Activated naive CD4-positive, alpha-beta T cell treated with anti-CD3 and anti-CD28 coated beads, Interleukin-2, amount 50 U/mL, for 24 hours (primary cell): ENCODE measurements around the gene PDPK1.
"Not testable (repeated sequence)": the region's sequence is repeated elsewhere in the genome, so short reads cannot be mapped to it uniquely, and the experiment has no call there.

ENCODE experiments used
- H3K27ac Mint-ChIP-seq: one replicate; pipeline ENCODE4 v1.8.0; 2021; ENCODE audit warnings: mild to moderate bottlenecking, mixed read lengths
- H3K27me3 Mint-ChIP-seq: one replicate; pipeline ENCODE4 v1.8.0; 2021; ENCODE audit warnings: mixed read lengths
- H3K36me3 Mint-ChIP-seq: one replicate; pipeline ENCODE4 v1.8.0; 2021; ENCODE audit warnings: mixed read lengths
- H3K4me1 Mint-ChIP-seq: one replicate; pipeline ENCODE4 v1.8.0; 2021; ENCODE audit warnings: mixed read lengths
- H3K4me3 Mint-ChIP-seq: one replicate; pipeline ENCODE4 v1.8.0; 2021; ENCODE audit warnings: mild to moderate bottlenecking, mixed read lengths
- H3K9me3 Mint-ChIP-seq: one replicate; pipeline ENCODE4 v1.8.0; 2021; ENCODE audit warnings: mixed read lengths

The PDPK1 gene

DNA sequence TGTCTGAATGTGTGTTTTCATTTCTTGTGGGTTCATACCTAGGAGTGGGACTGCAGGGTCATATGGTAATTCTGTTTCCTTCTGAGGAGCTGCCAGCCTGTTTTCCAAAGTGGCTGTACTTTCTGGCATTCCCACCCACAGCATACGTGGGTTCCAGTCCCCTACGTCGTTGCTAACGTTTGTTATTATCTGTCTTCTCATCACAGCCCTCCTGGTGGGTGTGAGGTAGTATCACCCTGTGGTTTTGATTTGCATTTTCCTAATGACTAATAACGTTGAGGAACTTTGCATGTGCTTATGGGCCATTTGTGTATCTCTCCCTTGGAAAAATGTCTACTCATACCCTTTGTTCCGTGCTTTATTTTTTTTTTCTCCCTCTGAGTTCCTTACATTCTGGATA lies 89.3 kb downstream of the PDPK1 start:
- H3K9me3 Mint-ChIP-seq, H3K27me3 Mint-ChIP-seq, H3K4me1 Mint-ChIP-seq, H3K27ac Mint-ChIP-seq, H3K4me3 Mint-ChIP-seq, H3K36me3 Mint-ChIP-seq: not testable (repeated sequence)

GRCh38 chr16:2631203-2631602 lies 93.4 kb downstream of the PDPK1 start:
- H3K36me3 Mint-ChIP-seq, H3K9me3 Mint-ChIP-seq, H3K27me3 Mint-ChIP-seq: not testable (repeated sequence)

GRCh38 chr16:2632291-2632690 lies 94.5 kb downstream of the PDPK1 start:
- H3K9me3 Mint-ChIP-seq, H3K27ac Mint-ChIP-seq, H3K4me3 Mint-ChIP-seq, H3K27me3 Mint-ChIP-seq, H3K4me1 Mint-ChIP-seq, H3K36me3 Mint-ChIP-seq: not testable (repeated sequence)

More at GRCh38 chr16:2631203-2631602, 93.4 kb downstream of the PDPK1 start:
- H3K4me1 Mint-ChIP-seq, H3K27ac Mint-ChIP-seq, H3K4me3 Mint-ChIP-seq: not testable (repeated sequence)

DNA sequence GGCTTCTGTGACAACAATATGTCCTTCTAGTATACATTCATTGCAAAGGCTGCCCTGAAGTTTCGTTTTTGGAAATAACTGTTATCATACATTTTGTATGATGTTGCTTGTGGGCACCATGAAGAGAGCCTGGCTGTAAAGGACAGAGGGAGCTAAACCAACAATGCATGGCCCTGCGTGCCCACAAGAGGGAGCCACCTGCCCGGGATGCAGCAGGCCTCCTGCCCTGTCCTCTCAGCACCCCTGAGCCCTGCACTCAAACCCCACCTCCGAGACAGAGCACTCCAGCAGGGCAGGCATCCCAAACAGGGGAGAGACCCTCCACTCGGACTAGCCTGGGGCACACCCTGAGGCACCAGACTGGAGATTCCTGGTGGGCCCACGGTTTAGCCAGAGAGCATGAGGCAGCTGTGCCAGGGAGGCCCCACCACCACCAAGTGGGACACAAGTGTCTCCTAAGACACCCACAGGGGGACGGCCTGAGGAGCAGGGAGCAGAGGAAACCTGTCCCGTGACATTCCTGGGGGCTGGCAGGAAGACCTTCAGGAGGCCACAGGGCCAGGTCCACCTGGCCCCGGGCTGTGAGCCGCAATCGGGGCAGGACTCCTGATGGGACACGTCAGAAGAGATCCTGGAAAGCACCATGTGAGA lies 101.4 kb downstream of the PDPK1 start:
- H3K4me3 Mint-ChIP-seq, H3K36me3 Mint-ChIP-seq, H3K4me1 Mint-ChIP-seq, H3K9me3 Mint-ChIP-seq, H3K27ac Mint-ChIP-seq, H3K27me3 Mint-ChIP-seq: not testable (repeated sequence)

DNA sequence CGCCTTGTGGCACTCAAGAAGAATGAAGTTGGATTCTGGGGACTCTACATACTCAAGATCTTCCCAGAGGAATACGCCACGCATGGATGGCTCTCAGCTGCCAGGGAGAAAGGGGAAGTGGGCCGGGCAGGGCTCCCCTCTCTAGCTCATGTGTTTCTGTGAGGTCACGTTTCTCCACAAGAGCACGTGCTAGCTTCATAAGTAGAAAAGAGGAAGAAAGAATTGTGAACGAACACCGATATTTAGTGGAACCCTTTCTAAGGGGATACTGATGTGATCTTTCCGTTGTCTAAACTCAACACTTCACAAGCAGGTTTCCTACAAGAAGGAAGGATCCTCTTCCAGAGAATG lies 101.9 kb downstream of the PDPK1 start:
- not testable (repeated sequence) for H3K27ac Mint-ChIP-seq, H3K9me3 Mint-ChIP-seq, H3K36me3 Mint-ChIP-seq, H3K4me3 Mint-ChIP-seq, H3K27me3 Mint-ChIP-seq, H3K4me1 Mint-ChIP-seq

- not testable (repeated sequence) for H3K4me3 Mint-ChIP-seq, H3K9me3 Mint-ChIP-seq, H3K27me3 Mint-ChIP-seq, H3K36me3 Mint-ChIP-seq, H3K27ac Mint-ChIP-seq, H3K4me1 Mint-ChIP-seq
Measured at GRCh38 chr16:2642561-2642960, 104.7 kb downstream of the PDPK1 start.

- H3K27me3 Mint-ChIP-seq, H3K4me1 Mint-ChIP-seq, H3K4me3 Mint-ChIP-seq, H3K27ac Mint-ChIP-seq, H3K36me3 Mint-ChIP-seq, H3K9me3 Mint-ChIP-seq: not testable (repeated sequence)
Measured at GRCh38 chr16:2644754-2645453, 107.1 kb downstream of the PDPK1 start.

- H3K27me3 Mint-ChIP-seq, H3K27ac Mint-ChIP-seq, H3K36me3 Mint-ChIP-seq, H3K9me3 Mint-ChIP-seq, H3K4me3 Mint-ChIP-seq, H3K4me1 Mint-ChIP-seq: not testable (repeated sequence)
Measured at GRCh38 chr16:2651268-2651871, 113.5 kb downstream of the PDPK1 start.
